HCT116 (cell line): ENCODE results near the gene ERCC4. TPM values are rescaled to one million over a fixed set of nuclear protein-coding genes. Genes with fewer than 3 reads are reported as not detected.

Experiments used
- ATAC-seq: fragments of 200-7000 bp; cut with Tn5 transposase; 2 replicates; pipeline ENCODE4 v1.9.1; 2020; ENCODE audit warnings: mild to moderate bottlenecking, moderate library complexity
- BruUV-seq: library from RNA; stranded (reverse); fragments of 400-500 nt; replicated peaks from 2 replicates; lab custom pipeline; 2021; lab: Mats Ljungman, UMichigan
- CTCF ChIA-PET: fragments of 300-600 bp; sonication (Branson Sonifier 250); formaldehyde crosslinking; loops from one replicate; lab custom pipeline; 2021; ENCODE audit warnings: antibody characterized with exemption; lab: Charles Lee
- POLR2A ChIA-PET: fragments of 300-600, 350-600 bp; sonication (Branson Sonifier 250); formaldehyde crosslinking; loops from one replicate; lab custom pipeline; 2021; ENCODE audit warnings: antibody characterized with exemption; lab: Charles Lee
- RAD21 ChIA-PET, 2 experiments: fragments of 300-600 bp; sonication (Branson Sonifier 250); formaldehyde crosslinking; loops; one replicate each; lab custom pipeline; 2023; ENCODE audit warnings: low total read pairs in 2 of 2; ENCODE audit not compliant: uncharacterized antibody in 2 of 2, unreplicated experiment in 2 of 2, low non-redundant PET in 1 of 2; lab: Charles Lee
- DNase-seq: peaks from one replicate; pipeline ENCODE4 v3.0.0-alpha.2; 2010; ENCODE audit warnings: low read depth, low spot score
- H2AFZ ChIP-seq: fragments of 200-600 bp; shearing (Covaris generic), sonication (generic); 2 replicates; pipeline ENCODE4 v1.6.1; 2017; ENCODE audit warnings: low read depth, mixed run types, mixed read lengths, antibody characterized with exemption, low read length; ENCODE audit not compliant: poor library complexity, severe bottlenecking
- H3K27ac ChIP-seq: 2 replicates; pipeline ENCODE4 v1.5.1; 2012; ENCODE audit warnings: low read depth, low read length
- H3K27me3 ChIP-seq: fragments of 200-600 bp; sonication (generic); 2 replicates; pipeline ENCODE4 v1.6.1; 2016; ENCODE audit warnings: mixed run types, low read length, mixed read lengths; ENCODE audit not compliant: insufficient read depth
- H3K36me3 ChIP-seq, 2 experiments: fragments of 200-500 bp in 1 of 2; fragments of 200-600 bp in 1 of 2; sonication (Bioruptor generic) in 1 of 2; sonication (generic) in 1 of 2; 2 replicates each; pipeline versions ENCODE4 v1.5.1 to v1.6.1; 2014 to 2016; ENCODE audit warnings: low read length in 2 of 2, inconsistent platforms in 1 of 2, mixed read lengths in 1 of 2, mixed run types in 1 of 2; ENCODE audit not compliant: insufficient read depth in 2 of 2, control insufficient read depth in 1 of 2
- H3K4me1 ChIP-seq, 2 experiments: fragments of 200-600 bp in 1 of 2; sonication (generic) in 1 of 2; 2 replicates each; pipeline versions ENCODE4 v1.5.1 to v1.6.1; 2012 to 2017; ENCODE audit warnings: low read length in 2 of 2, inconsistent platforms in 1 of 2, mild to moderate bottlenecking in 1 of 2, mixed read lengths in 1 of 2, mixed run types in 1 of 2, moderate library complexity in 1 of 2; ENCODE audit not compliant: insufficient read depth in 2 of 2, control insufficient read depth in 1 of 2
- H3K4me2 ChIP-seq: fragments of 200-600 bp; sonication (generic); 2 replicates; pipeline ENCODE4 v1.6.1; 2017; ENCODE audit warnings: mixed run types, low read length, mixed read lengths
- H3K4me3 ChIP-seq, 2 experiments: fragments of 200-600 bp in 1 of 2; sonication (generic) in 1 of 2; replicated peaks in 1 of 2; 2 replicates each; pipeline ENCODE4 v1.5.1; 2011 to 2016; ENCODE audit warnings: low read length in 2 of 2, control low read depth in 1 of 2, low read depth in 1 of 2, mild to moderate bottlenecking in 1 of 2, mixed read lengths in 1 of 2, mixed run types in 1 of 2
- H3K79me2 ChIP-seq: fragments of 200-600 bp; sonication (generic); 2 replicates; pipeline ENCODE4 v1.6.1; 2017; ENCODE audit warnings: mild to moderate bottlenecking, mixed run types, low read length, moderate library complexity, mixed read lengths; ENCODE audit not compliant: insufficient read depth
- H3K9ac ChIP-seq: fragments of 200-600 bp; sonication (generic); 2 replicates; pipeline ENCODE4 v1.6.1; 2016; ENCODE audit warnings: low read length, mixed read lengths
- H3K9me2 ChIP-seq: fragments of 200-600 bp; sonication (generic), shearing (Covaris generic); 2 replicates; pipeline ENCODE4 v1.6.1; 2017; ENCODE audit warnings: mixed run types, mild to moderate bottlenecking, moderate library complexity; ENCODE audit not compliant: insufficient read depth
- H3K9me3 ChIP-seq, 2 experiments: fragments of 200-500 bp in 1 of 2; fragments of 200-600 bp in 1 of 2; sonication (Bioruptor generic) in 1 of 2; sonication (generic) in 1 of 2; 2 replicates each; pipeline ENCODE4 v1.6.1; 2014 to 2017; ENCODE audit warnings: low read length in 2 of 2, mixed read lengths in 2 of 2, inconsistent platforms in 1 of 2, low read depth in 1 of 2, mild to moderate bottlenecking in 1 of 2, mixed run types in 1 of 2, moderate library complexity in 1 of 2; ENCODE audit not compliant: control insufficient read depth in 1 of 2, insufficient read depth in 1 of 2
- H4K20me1 ChIP-seq: fragments of 200-600 bp; sonication (generic), shearing (Covaris generic); 2 replicates; pipeline ENCODE4 v1.6.1; 2017; ENCODE audit warnings: mixed run types, mild to moderate bottlenecking, moderate library complexity; ENCODE audit not compliant: insufficient read depth
- ATF3 ChIP-seq: IDR thresholded peaks from 2 replicates; pipeline ENCODE4 v1.6.1; 2012
- CBX3 ChIP-seq: IDR thresholded peaks from 2 replicates; pipeline ENCODE4 v1.6.1; 2012; ENCODE audit warnings: low read depth
- CEBPB ChIP-seq: IDR thresholded peaks from 2 replicates; pipeline ENCODE4 v1.6.1; 2012; ENCODE audit warnings: low read depth
- EZH2phosphoT487 ChIP-seq: fragments of 200-600 bp; IDR thresholded peaks from 2 replicates; pipeline ENCODE4 v1.6.1; 2018; ENCODE audit warnings: antibody characterized with exemption, borderline replicate concordance
- FOSL1 ChIP-seq: IDR thresholded peaks from 2 replicates; pipeline ENCODE4 v1.6.1; 2012; ENCODE audit warnings: low read depth
- MAX ChIP-seq: IDR thresholded peaks from 2 replicates; pipeline ENCODE4 v1.6.1; 2012
- POLR2A ChIP-seq: IDR thresholded peaks from 2 replicates; pipeline ENCODE4 v1.7.0; 2011; ENCODE audit warnings: borderline replicate concordance; ENCODE audit not compliant: insufficient read depth, insufficient read length; ENCODE audit errors: extremely low read depth
- RAD21 ChIP-seq: IDR thresholded peaks from 2 replicates; pipeline ENCODE4 v1.6.1; 2012; ENCODE audit warnings: low read depth, mild to moderate bottlenecking
- SIN3A ChIP-seq: IDR thresholded peaks from 2 replicates; pipeline ENCODE4 v1.6.1; 2012; ENCODE audit warnings: low read depth
- SP1 ChIP-seq: IDR thresholded peaks from 2 replicates; pipeline ENCODE4 v1.6.1; 2012; ENCODE audit warnings: low read depth
- ZNF274 ChIP-seq: fragments of 200-500 bp; sonication (Bioruptor generic); IDR thresholded peaks from 2 replicates; pipeline ENCODE4 v1.6.1; 2014; ENCODE audit warnings: mild to moderate bottlenecking, low read depth, low read length, inconsistent platforms
- intact Hi-C: fragments of 100-400 bp; cut with micrococcal nuclease; formaldehyde crosslinking; loops from 2 replicates; pipeline ENCODE4 v1.10.0; 2022
- total RNA-seq: library from RNA; stranded (reverse); gene quantifications from one replicate; pipeline ENCODE4 v1.2.1, GENCODE V29; 2021; ENCODE audit not compliant: unreplicated experiment

ERCC4 gene
- total RNA-seq, 1 experiment from 2014 or later: 10.4 TPM

- H4K20me1 ChIP-seq: no peaks in the 10 kb centered on the region
- BruUV-seq: no TSS peak
- POLR2A ChIA-PET: no interaction called here
- H3K27me3 ChIP-seq: no peaks in the 10 kb centered on the region
- no peak overlapping the region for H3K4me2 ChIP-seq
- CTCF ChIA-PET: interaction anchor here (0.6 kb wide), 1 partner anchor 592 kb away, joined by 3 read pairs; no protein-coding TSS in a partner anchor
- no peak for ATAC-seq
- no peak overlapping the region for H3K9ac ChIP-seq
- H3K9me3 ChIP-seq: no peaks in the 10 kb centered on the region; a peak in 1 of 4 replicates
- H2AFZ ChIP-seq: no peak overlapping the region
- no peaks in the 10 kb centered on the region for H3K36me3 ChIP-seq
- H3K4me3 ChIP-seq: no peak overlapping the region
- H3K4me1 ChIP-seq: no peaks in the 10 kb centered on the region
- RAD21 ChIA-PET: no interaction called here
- TF ChIP-seq POLR2A (no peak), MAX (no peak), EZH2phosphoT487 (no peak), FOSL1 (no peak), SIN3A (no peak), SP1 (no peak), CBX3 (no peak), ZNF274 (no peak)
- no peaks in the 10 kb centered on the region for H3K9me2 ChIP-seq
- no peak for DNase-seq
- no peak overlapping the region for H3K27ac ChIP-seq
- H3K79me2 ChIP-seq: no peaks in the 10 kb centered on the region
- intact Hi-C loops: loop anchor here (10.0 kb wide), 1 partner anchor 65 kb away; no protein-coding TSS in a partner anchor
These were observed 49.8 kb downstream of the ERCC4 start for GRCh38 chr16:13969711-13970110.

- Histone ChIP-seq H3K9me3 (no peaks in the 10 kb centered on the region; a peak in 1 of 4 replicates), H3K79me2 (no peaks in the 10 kb centered on the region), H3K27ac (no peak overlapping the region), H3K27me3 (no peaks in the 10 kb centered on the region), H3K36me3 (no peaks in the 10 kb centered on the region), H4K20me1 (no peaks in the 10 kb centered on the region), H3K9me2 (no peaks in the 10 kb centered on the region), H3K4me2 (no peak overlapping the region), H3K9ac (no peak overlapping the region), H3K4me1 (no peaks in the 10 kb centered on the region), H2AFZ (no peak overlapping the region), H3K4me3 (no peak overlapping the region)
- intact Hi-C loops: loop anchor here (10.0 kb wide), 1 partner anchor 64 kb away; no protein-coding TSS in a partner anchor
- CTCF ChIA-PET: no interaction called here
- RAD21 ChIA-PET: no interaction called here
- no peak for TF ChIP-seq RAD21
- no peak for TF ChIP-seq CEBPB
- no peak for TF ChIP-seq SIN3A
- TF ChIP-seq ATF3: no peak
- ATAC-seq (no peak), DNase-seq (no peak)
- no TSS peak for BruUV-seq
- POLR2A ChIA-PET: no interaction called here
These were observed 50.9 kb downstream of the ERCC4 start for GRCh38 chr16:13970708-13971422.
